ENCODE data around the gene TTLL5.

GRCh38 chr14:75934998-75935628 is 274.1 kb downstream of the TTLL5 start:
- no peak for TF ChIP-seq CTCF (conservative IDR thresholded peaks at IDR 0.05 in 1 of 2, IDR thresholded peaks at IDR 0.05 in 1 of 2; ENCODE audit: low read depth in 1 of 2, low read length in 2 of 2)
- TF ChIP-seq EZH2 (IDR thresholded peaks at IDR 0.05; ENCODE audit: low read length, missing control alignments) = no peak
